NCI-H345 treated with DMSO at 0.1 percent for 48 hours (cell line): ENCODE results near the gene YWHAQ.
"Not testable (repeated sequence)": the region's sequence is repeated elsewhere in the genome, so short reads cannot be mapped to it uniquely, and the experiment has no call there.

Experiments
- DNase-seq: peaks from one replicate; lab custom pipeline; 2025; ENCODE audit not compliant: unreplicated experiment; lab: John Stamatoyannopoulos, UW

YWHAQ gene

DNA sequence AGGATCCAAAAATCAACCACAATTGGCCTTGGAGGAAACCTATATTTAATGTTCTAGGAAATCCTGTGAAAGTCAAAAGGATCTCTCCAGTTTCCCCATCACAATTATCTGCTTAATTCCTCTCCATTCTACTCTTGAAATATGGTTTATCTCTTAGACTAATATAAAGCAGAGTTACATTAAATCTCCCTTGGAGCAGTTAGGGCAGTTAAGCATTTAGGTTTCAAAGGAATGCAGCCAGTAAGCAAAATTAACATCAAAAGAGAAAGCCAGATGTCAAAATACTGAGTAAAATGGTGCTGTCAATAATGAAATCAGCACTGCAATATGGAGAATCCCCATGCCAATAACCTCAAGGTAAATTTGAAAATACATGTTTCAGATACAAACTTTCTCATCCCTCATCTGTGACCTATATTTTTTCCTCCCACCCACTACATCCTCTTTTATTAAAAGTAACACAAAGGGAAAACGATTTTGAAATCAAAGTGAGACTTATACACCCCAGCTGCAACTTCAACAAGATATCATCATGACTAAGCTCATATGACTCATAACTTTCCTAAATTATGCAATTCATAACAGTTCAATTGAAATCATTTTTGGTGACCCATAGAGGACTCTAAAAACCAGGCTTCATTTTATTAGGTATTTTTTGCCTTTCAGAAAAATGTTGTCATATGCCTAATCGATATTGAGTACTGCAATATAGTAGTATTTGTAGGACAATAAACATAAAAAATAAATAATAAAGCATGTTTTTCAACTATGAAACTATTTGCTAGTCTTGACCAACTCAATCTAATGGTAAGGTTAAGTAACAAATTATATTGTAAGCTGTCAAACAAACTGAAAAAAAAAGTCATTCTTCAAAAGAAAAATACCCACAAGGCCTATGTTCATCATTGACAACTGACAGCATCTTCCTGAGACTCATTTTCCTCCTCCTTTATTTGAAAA is 78.3 kb downstream of the YWHAQ start:
- DNase-seq, result no peak

- DNase-seq, result not testable (repeated sequence)
These were observed 79.9 kb downstream of the YWHAQ start for GRCh38 chr2:9550859-9551391.

GRCh38 chr2:9549420-9549819 is 81.4 kb downstream of the YWHAQ start:
- DNase-seq, result no peak

GRCh38 chr2:9548506-9548905 is 82.3 kb downstream of the YWHAQ start:
- no peak for DNase-seq

DNA sequence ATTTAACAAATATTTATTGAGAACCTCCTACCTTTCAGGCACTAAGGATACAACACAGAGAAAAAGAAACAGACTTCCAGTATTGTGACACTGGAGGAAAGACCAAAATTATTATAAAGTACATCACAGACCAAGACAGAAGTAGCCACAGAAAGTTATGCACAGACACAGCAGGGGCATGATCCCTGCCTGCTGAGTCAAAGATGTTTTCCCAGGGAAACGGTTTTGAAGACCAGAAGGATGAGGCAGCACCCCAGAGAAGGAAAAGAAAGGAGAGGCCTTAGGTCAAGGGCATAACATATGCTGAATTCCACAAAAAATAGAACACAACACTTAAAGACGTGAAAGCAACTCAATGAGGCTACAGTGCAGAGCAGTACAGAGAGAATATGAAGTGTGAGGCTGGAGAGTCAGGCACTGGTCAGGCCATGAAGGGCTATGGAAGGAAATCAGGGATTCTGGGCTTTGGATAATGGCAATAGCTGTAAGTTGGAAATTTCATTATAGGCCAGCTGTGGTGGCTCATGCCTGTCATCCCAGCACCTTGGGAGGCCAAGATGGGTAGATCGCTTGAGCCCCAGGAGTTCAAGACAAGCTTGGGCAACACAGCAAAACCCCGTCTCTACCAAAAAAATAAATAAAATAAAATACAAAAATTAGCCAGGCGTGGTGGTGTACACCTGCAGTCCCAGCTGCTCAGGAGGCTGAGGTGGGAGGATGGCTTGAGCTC is 83.4 kb downstream of the YWHAQ start:
- DNase-seq, result no peak

DNA sequence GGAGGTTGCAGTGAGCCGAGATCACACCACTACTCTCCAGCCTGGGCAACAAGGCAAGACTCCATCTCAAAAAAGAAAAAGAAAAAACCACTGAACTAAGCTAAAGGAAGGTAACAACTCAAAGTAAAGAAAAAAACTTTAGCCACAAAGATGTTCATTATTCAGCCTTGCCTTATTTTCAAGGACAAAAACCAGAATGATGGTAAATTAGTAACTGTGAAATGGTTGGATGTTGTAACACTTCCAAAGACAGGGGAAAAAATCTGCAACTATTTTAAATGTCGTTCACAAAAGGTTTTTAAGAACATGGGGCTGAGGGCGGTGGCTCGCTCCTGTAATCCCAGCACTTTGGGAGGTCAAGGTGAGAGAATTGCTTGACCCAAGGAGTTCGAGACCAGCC is 85.3 kb downstream of the YWHAQ start:
- no peak for DNase-seq

GRCh38 chr2:9543557-9543956 is 87.2 kb downstream of the YWHAQ start:
- DNase-seq, result no peak

- DNase-seq, result no peak
These were observed 91.3 kb downstream of the YWHAQ start for GRCh38 chr2:9539531-9539930.

DNA sequence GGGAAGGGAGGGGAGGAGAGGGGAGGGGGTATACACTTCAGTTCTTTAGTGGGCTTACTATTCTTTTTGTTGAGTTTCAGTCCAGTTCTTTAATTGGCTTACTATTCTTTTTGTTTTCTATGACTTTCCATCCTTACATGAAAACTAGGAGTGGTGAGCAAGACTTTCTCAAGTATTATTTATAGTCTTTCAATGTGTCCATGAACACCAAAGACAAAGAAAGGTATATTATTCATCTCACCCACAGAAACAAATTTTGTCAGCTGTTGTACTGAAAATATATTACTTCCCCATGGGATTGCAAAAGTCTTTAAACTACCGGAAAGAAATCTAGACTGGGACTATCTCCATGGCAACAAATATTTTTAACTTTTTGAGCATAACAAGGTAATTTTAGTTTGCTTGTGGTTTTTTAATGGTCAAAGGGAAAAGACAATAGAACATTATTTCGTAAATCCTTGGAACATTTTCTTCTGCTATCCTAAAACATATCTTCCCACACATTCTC is 92.7 kb downstream of the YWHAQ start:
- no peak for DNase-seq

GRCh38 chr2:9536504-9536903 is 94.3 kb downstream of the YWHAQ start:
- DNase-seq, result no peak

DNA sequence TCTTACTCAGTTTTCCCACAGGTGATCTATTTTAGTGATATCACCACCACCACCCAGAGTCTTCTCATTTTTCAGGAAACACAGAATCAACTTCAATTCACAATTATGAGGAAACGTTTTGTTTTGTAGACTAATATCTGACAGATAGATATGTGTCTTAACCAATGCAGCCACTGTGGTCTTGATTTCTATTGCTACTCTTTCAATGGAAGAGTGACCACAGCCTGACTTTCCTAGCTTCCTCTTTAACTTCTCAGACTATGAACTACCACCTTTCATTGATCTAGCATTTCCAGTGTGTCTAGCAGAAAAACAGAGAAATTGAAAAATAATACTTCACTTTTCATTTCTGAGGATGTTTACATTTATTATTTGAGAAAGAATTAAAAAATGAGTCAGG is 95.6 kb downstream of the YWHAQ start:
- no peak for DNase-seq
